CD4-positive, alpha-beta memory T cell (primary cell): ENCODE measurements around the gene UHRF1. TPM values are rescaled to one million over a fixed set of nuclear protein-coding genes. Genes with fewer than 3 reads are reported as not detected.

ENCODE experiments used
- CTCF ChIA-PET: fragments of 350-600 bp; sonication (Branson Sonifier 250); formaldehyde crosslinking; loops from one replicate; lab custom pipeline; 2021; ENCODE audit warnings: inconsistent platforms; ENCODE audit not compliant: partially characterized antibody; lab: Charles Lee
- POLR2A ChIA-PET: fragments of 350-600 bp; sonication (Branson Sonifier 250); formaldehyde crosslinking; loops from one replicate; lab custom pipeline; 2021; ENCODE audit not compliant: partially characterized antibody; lab: Charles Lee
- DNase-seq, 5 donors: peaks; one replicate each; pipeline versions ENCODE4 v3.0.0 to v3.0.0-alpha.2; 2020 to 2022; ENCODE audit warnings: mixed read lengths in 1 of 5
- H3K27ac ChIP-seq: one replicate; pipeline ENCODE4 v1.7.0; 2013; ENCODE audit warnings: low read depth, low read length
- H3K27me3 ChIP-seq: 2 replicates; pipeline ENCODE4 v1.7.0; 2013; ENCODE audit warnings: mild to moderate bottlenecking, low read length, moderate library complexity; ENCODE audit not compliant: insufficient read depth
- H3K36me3 ChIP-seq: 2 replicates; pipeline ENCODE4 v1.7.0; 2013; ENCODE audit warnings: mild to moderate bottlenecking, low read length, moderate library complexity; ENCODE audit not compliant: insufficient read depth
- H3K4me1 ChIP-seq: 2 replicates; pipeline ENCODE4 v1.7.0; 2013; ENCODE audit warnings: mild to moderate bottlenecking, low read length, moderate library complexity; ENCODE audit not compliant: insufficient read depth
- H3K4me3 ChIP-seq, 2 donors: one replicate each; pipeline ENCODE4 v1.7.0; 2013; ENCODE audit warnings: low read length in 2 of 2, mild to moderate bottlenecking in 1 of 2
- H3K9me3 ChIP-seq, 2 donors: one replicate each; pipeline ENCODE4 v1.7.0; 2013; ENCODE audit warnings: low read length in 2 of 2, control low read depth in 1 of 2; ENCODE audit not compliant: control insufficient read depth in 1 of 2
- H3K27ac Mint-ChIP-seq, 7 donors: one replicate each; pipeline ENCODE4 v1.8.0; 2020 to 2021; ENCODE audit warnings: mixed read lengths in 7 of 7, mild to moderate bottlenecking in 6 of 7, inconsistent platforms in 3 of 7, moderate library complexity in 3 of 7
- H3K27me3 Mint-ChIP-seq, 2 donors: one replicate each; pipeline ENCODE4 v1.8.0; 2020 to 2021; ENCODE audit warnings: mixed read lengths in 2 of 2
- H3K36me3 Mint-ChIP-seq, 2 donors: one replicate each; pipeline ENCODE4 v1.8.0; 2020 to 2021; ENCODE audit warnings: mixed read lengths in 2 of 2, inconsistent platforms in 1 of 2, mild to moderate bottlenecking in 1 of 2
- H3K4me1 Mint-ChIP-seq, 4 donors: one replicate each; pipeline ENCODE4 v1.8.0; 2020 to 2021; ENCODE audit warnings: mixed read lengths in 4 of 4, mild to moderate bottlenecking in 1 of 4
- H3K4me3 Mint-ChIP-seq, 8 donors: one replicate each; pipeline ENCODE4 v1.8.0; 2020 to 2021; ENCODE audit warnings: mixed read lengths in 8 of 8, mild to moderate bottlenecking in 7 of 8, moderate library complexity in 6 of 8, inconsistent platforms in 3 of 8
- H3K9me3 Mint-ChIP-seq, 8 donors: one replicate each; pipeline ENCODE4 v1.8.0; 2020 to 2021; ENCODE audit warnings: mixed read lengths in 8 of 8, mild to moderate bottlenecking in 5 of 8, inconsistent platforms in 3 of 8, moderate library complexity in 1 of 8
- intact Hi-C: fragments of 100-400 bp; cut with micrococcal nuclease; formaldehyde crosslinking; loops from one replicate; pipeline ENCODE4 v1.15.1; 2023
- polyA plus RNA-seq, 2 donors: library from polyadenylated mRNA; unstranded; fragments of 300-500 nt; fragmentation: Illumina TruSeq; gene quantifications; one replicate each; pipeline ENCODE4 v1.2.3, GENCODE V29; 2021
- total RNA-seq, 2 experiments: library from RNA; stranded (reverse); gene quantifications; one replicate each; pipeline ENCODE4 v1.2.3, GENCODE V29; 2021

Gene UHRF1
- total and polyA plus RNA-seq, 4 experiments from 2014 or later: 0.11 to 0.22 (median 0.15) TPM; not detected in 1

- intact Hi-C loops: no loop called here
- Mint-ChIP-seq H3K27me3 (no peaks in the 10 kb centered on the region), H3K4me1 (peaks cover 17 to 35% (median 20%) of the 10 kb centered on the region in 4 donors), H3K4me3 (peak overlapping the region in 2 of 8 donors; percentile 10 to 41), H3K27ac (peak overlapping the region in 1 of 7 donors; percentile 85), H3K36me3 (peaks cover 7% of the 10 kb centered on the region in 2 donors), H3K9me3 (no peaks in the 10 kb centered on the region)
- no peak overlapping the region for H3K27ac ChIP-seq
- peaks cover 7% of the 10 kb centered on the region for H3K4me1 ChIP-seq
- no peaks in the 10 kb centered on the region for H3K27me3 ChIP-seq
- DNase-seq: no peak
- H3K36me3 ChIP-seq: no peaks in the 10 kb centered on the region
- CTCF ChIA-PET: no interaction called here
- no peaks in the 10 kb centered on the region for H3K9me3 ChIP-seq
- POLR2A ChIA-PET: no interaction called here
- H3K4me3 ChIP-seq: no peak overlapping the region
These were observed 67.3 kb downstream of the UHRF1 start for GRCh38 chr19:4976401-4977298.

DNA sequence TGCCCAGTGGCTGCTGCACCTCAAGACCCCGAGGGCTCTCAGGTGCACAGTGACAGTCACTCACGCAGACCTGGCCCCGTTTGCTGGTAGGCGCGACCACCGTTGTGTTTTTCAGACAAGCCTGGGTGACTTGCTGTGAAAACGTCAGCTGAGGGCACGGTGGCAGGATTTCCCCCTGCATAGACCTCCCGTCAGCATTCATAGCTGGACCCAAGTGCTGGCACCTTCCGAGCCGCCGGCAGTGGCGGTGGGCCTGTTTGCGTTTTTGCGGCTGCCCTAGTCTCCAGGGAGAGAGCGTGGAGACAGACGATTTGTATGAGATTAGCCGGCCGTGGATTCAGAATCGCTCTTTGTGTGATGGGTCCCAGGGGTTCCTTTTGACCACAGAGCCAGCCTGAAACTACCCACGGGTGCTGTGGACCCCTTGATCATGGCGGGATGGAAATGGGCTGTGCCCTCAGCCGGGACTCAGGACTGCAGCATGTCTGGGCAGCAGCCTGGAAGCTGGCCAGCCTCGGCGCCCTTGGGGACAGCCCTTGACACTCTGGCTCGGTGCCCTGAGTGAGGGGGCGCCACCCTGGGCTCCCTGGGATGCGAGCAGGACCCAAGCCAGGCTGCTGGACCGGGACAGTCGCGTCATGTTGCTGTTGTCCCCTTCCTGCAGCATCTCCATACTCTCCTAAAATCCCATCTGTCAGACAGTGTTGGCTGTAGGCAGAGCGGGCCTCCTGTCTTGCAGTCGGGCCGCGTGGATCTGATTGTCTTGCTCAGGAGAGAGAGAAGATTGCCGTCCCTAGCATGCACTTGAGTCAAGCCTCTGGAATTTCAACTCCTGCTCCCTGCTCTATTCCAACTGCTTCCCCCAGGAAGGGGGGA lies 68.2 kb downstream of the UHRF1 start:
- H3K27ac ChIP-seq: no peak overlapping the region
- peaks cover 7% of the 10 kb centered on the region in 2 donors for H3K36me3 Mint-ChIP-seq
- H3K9me3 ChIP-seq: no peaks in the 10 kb centered on the region
- POLR2A ChIA-PET: no interaction called here
- no peaks in the 10 kb centered on the region for H3K9me3 Mint-ChIP-seq
- H3K27me3 ChIP-seq: no peaks in the 10 kb centered on the region
- no peaks in the 10 kb centered on the region for H3K36me3 ChIP-seq
- H3K4me3 ChIP-seq: no peak overlapping the region
- no peaks in the 10 kb centered on the region for H3K4me1 ChIP-seq
- DNase-seq: no peak
- peak overlapping the region in 2 of 8 donors; percentile 10 to 41 for H3K4me3 Mint-ChIP-seq
- CTCF ChIA-PET: no interaction called here
- intact Hi-C loops: no loop called here
- peaks cover 12 to 30% (median 18%) of the 10 kb centered on the region in 4 donors for H3K4me1 Mint-ChIP-seq
- no peak overlapping the region for H3K27ac Mint-ChIP-seq
- no peaks in the 10 kb centered on the region for H3K27me3 Mint-ChIP-seq

- Histone ChIP-seq H3K4me3 (no peak overlapping the region), H3K9me3 (no peaks in the 10 kb centered on the region), H3K27ac (no peak overlapping the region), H3K36me3 (no peaks in the 10 kb centered on the region), H3K4me1 (no peaks in the 10 kb centered on the region), H3K27me3 (no peaks in the 10 kb centered on the region)
- ChIA-PET POLR2A (interaction anchor here (0.6 to 1.8 kb wide), 3 partner anchors 11 to 63 kb away, joined by 3 to 7 read pairs (median 3); partner anchors contain the start of gene KDM4B), CTCF (no interaction called here)
- Mint-ChIP-seq H3K36me3 (peaks cover 7% of the 10 kb centered on the region in 2 donors), H3K27me3 (no peaks in the 10 kb centered on the region), H3K4me1 (peaks cover 10 to 29% (median 18%) of the 10 kb centered on the region in 4 donors), H3K4me3 (no peak overlapping the region), H3K9me3 (no peaks in the 10 kb centered on the region), H3K27ac (no peak overlapping the region)
- intact Hi-C loops: no loop called here
- no peak for DNase-seq
These were observed 70.0 kb downstream of the UHRF1 start for GRCh38 chr19:4979211-4979807.

- Mint-ChIP-seq H3K36me3 (peaks cover 7% of the 10 kb centered on the region in 2 donors), H3K27me3 (no peaks in the 10 kb centered on the region), H3K4me3 (peak overlapping the region in 1 of 8 donors; percentile 54), H3K4me1 (peaks cover 5 to 25% (median 14%) of the 10 kb centered on the region in 4 donors), H3K9me3 (no peaks in the 10 kb centered on the region), H3K27ac (peak overlapping the region in 2 of 7 donors; percentile 44 to 55)
- no peak overlapping the region for H3K4me3 ChIP-seq
- ChIA-PET CTCF (no interaction called here), POLR2A (interaction anchor here (0.6 to 1.8 kb wide), 2 partner anchors 12 to 63 kb away, joined by 3 to 7 read pairs; partner anchors contain the start of gene KDM4B)
- intact Hi-C loops: no loop called here
- H3K4me1 ChIP-seq: no peaks in the 10 kb centered on the region
- no peaks in the 10 kb centered on the region for H3K9me3 ChIP-seq
- H3K36me3 ChIP-seq: no peaks in the 10 kb centered on the region
- DNase-seq: no peak
- H3K27ac ChIP-seq: no peak overlapping the region
- H3K27me3 ChIP-seq: no peaks in the 10 kb centered on the region
These were observed 70.8 kb downstream of the UHRF1 start for GRCh38 chr19:4980067-4980466.

DNA sequence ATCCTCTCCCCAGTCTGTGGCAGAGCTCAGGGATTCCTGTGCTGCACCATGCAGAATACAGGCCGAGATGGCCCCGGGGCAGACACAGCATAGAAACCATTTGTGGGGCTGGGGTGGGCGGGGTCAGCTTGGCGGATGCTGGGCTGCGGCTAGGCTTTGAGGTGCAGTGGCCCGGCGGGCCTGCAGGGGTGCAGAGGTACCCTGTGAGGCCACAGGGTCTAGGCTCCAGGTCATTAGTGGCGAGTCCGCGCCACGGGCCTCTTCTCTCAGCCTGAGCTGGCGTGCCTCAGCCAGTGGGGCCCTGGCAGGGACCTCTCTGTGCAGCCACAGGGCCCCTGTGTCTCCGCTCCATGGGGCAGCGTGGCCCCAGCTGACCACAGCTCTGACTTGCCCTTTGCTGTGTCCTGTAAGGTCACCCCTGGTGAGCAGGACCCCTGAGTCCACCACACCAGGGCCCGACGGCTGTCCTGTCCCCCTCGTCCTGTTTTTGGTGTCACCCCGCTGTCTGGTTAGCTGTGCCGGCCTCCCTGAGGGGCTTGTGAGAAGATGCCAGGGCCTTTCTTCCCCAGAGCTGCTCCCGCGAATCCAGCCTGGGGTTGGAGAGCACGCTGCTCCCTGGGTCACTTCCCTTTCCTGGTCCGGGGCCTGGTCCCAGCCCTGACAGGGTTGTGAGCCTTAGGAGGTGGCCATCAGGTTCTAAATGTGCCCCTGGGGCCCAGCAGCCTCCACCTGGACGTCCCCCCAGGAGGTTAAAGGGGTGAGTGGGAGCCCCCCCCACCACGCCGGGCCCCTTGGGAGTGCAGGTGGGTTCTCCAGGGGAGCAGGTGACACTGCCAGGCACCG lies 71.8 kb downstream of the UHRF1 start:
- intact Hi-C loops: no loop called here
- H3K4me3 Mint-ChIP-seq: peak overlapping the region in 1 of 8 donors; percentile 15
- H3K36me3 Mint-ChIP-seq: peaks cover 7% of the 10 kb centered on the region in 2 donors
- no peak overlapping the region for H3K4me3 ChIP-seq
- ChIA-PET POLR2A (interaction anchor here (1.8 kb wide), 1 partner anchor 13 kb away, joined by 7 read pairs; the partner anchor contains the start of gene KDM4B), CTCF (no interaction called here)
- peak overlapping the region in 1 of 7 donors; percentile 23 for H3K27ac Mint-ChIP-seq
- no peaks in the 10 kb centered on the region for H3K27me3 ChIP-seq
- DNase-seq: no peak
- H3K27me3 Mint-ChIP-seq: no peaks in the 10 kb centered on the region
- H3K36me3 ChIP-seq: no peaks in the 10 kb centered on the region
- no peaks in the 10 kb centered on the region for H3K9me3 ChIP-seq
- H3K4me1 ChIP-seq: no peaks in the 10 kb centered on the region
- peaks cover 5 to 31% (median 15%) of the 10 kb centered on the region in 4 donors for H3K4me1 Mint-ChIP-seq
- H3K9me3 Mint-ChIP-seq: no peaks in the 10 kb centered on the region
- no peak overlapping the region for H3K27ac ChIP-seq

GRCh38 chr19:4981681-4981958 lies 72.3 kb downstream of the UHRF1 start:
- no peak overlapping the region for H3K4me3 ChIP-seq
- H3K27me3 ChIP-seq: no peaks in the 10 kb centered on the region
- no peak for DNase-seq
- Mint-ChIP-seq H3K36me3 (peaks cover 7% of the 10 kb centered on the region in 2 donors), H3K27ac (peak overlapping the region in 1 of 7 donors; percentile 36), H3K4me3 (no peak overlapping the region), H3K27me3 (no peaks in the 10 kb centered on the region), H3K4me1 (peaks cover 5 to 36% (median 13%) of the 10 kb centered on the region in 4 donors), H3K9me3 (no peaks in the 10 kb centered on the region)
- intact Hi-C loops: no loop called here
- H3K27ac ChIP-seq: no peak overlapping the region
- H3K4me1 ChIP-seq: no peaks in the 10 kb centered on the region
- ChIA-PET CTCF (no interaction called here), POLR2A (no interaction called here)
- H3K9me3 ChIP-seq: no peaks in the 10 kb centered on the region
- H3K36me3 ChIP-seq: no peaks in the 10 kb centered on the region
